Activated naive CD4-positive, alpha-beta T cell (primary cell): ENCODE measurements around the gene FARSA.
"Not testable (repeated sequence)": the region's sequence is repeated elsewhere in the genome, so short reads cannot be mapped to it uniquely, and the experiment has no call there.

Experiments
- DNase-seq, 4 experiments: peaks; one replicate each; lab custom pipeline; 2025; lab: John Stamatoyannopoulos, UW

FARSA gene

DNA sequence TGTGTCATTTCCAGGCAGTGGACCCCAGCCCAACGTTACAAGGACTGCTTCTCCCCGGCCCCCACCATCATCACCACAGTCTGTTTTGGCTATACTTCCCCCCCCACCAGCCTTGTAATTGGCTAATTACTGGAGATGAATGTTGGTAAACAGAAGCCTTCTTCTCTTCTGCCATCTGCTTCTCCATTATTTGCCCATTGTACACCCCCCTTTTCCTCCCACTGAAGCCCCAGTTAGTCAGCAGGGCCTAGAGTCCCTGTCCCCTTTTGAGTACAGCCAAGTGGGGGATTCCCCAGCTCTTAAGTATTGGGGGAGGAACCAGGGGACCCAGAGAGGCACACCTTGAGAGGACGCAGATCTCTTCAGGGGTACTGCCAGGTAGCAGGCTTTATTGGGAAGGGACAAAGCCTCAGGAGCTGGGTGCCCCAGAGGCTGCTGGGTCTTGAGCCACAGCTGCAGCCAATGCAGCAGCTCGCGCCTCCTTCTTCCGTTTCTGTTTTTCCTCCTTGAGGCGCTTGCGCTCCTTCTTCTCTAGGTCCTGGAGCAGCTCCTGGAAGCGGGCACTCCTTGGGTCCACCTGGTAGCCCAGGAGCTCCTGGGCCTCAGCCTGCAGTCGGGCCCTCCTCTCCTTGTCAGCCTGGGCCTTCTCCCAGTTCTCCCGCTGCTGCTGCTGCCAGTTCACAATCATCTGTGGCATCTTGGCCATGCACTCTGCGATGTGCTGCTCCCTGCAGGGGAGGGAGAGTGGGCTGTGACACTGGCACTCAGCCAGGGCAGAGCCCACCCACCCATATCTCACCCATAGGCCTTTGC lies 20.5 kb upstream of the FARSA start:
- DNase-seq: no peak

GRCh38 chr19:12953138-12953798 lies 19.8 kb upstream of the FARSA start:
- no peak for DNase-seq

- no peak for DNase-seq
Observed at GRCh38 chr19:12952488-12953137, 19.1 kb upstream of the FARSA start.

- DNase-seq: not testable (repeated sequence)
Observed at GRCh38 chr19:12952050-12952449, 18.5 kb upstream of the FARSA start.

DNA sequence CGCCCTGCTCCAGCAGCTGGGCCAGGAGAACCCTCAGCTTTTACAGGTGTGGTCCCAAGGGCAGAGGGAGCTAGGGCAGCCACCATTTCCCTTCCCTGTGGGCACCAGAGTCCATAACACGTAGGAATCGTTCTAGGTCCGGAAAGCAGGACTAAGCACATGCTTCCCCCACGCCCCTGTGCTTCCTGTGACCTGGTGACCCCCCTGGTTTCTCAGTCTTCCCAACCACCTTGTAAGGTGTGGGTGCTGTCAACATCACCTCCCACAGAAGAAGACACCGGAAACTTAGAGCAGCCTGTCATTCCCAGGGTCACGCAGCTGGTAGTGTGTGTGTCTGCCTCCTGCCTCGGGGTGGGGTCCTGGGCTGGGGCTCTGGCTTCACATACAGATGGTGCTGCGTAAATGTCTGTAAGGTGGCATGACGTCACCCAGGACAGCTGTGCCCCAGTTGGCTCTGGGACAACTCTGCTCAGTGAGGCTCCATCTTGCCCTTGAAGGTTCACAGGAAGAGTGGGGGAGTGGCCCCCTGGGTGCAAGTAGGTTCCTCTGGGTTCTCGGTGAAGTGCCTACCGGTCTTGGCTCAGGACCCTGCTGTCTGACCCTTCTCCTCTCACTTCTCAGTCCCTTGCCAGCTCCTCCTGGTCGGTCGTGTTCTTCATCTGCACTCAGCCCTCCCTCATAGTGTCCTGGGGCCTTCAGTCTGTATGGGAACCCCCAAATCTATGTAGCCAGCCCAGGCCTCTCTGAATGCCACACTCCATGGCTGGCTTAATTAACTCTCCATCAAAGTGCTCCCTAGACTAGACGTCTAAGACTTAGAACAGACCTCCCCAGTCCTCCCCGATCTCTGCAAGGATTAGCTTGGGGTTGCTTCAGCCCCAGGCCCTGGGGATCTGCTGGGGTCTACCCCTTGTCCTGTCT lies 16.1 kb upstream of the FARSA start:
- DNase-seq: no peak

DNA sequence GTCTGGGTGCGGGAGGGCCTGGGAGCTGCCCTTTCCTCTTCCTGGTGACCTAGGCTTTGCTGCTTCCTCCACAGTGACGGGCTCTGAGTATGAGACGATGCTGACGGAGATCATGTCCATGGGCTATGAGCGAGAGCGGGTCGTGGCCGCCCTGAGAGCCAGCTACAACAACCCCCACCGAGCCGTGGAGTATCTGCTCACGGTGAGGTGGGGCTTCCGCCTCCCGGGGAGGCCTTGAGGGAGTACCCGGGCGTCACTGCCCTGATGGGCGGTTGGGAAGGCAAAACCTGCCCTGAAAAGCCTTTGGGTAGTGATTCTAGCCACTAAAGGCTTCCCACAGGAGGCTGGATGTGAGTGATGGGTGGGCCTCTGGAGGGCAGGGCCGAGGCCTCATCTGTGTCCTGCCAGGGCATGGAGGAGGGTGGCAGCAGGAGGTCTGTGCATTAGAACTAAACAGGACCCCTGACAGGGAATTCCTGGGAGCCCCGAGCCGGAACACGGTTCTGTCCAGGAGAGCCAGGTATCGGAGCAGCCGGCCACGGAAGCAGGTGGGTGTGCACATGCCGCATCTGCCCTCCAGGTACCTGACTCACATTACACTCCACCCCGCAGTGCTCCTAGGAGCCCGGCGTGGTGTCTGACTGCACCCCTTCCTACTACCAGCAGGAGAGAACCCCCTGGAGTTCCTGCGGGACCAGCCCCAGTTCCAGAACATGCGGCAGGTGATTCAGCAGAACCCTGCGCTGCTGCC lies 15.3 kb upstream of the FARSA start:
- no peak for DNase-seq

DNA sequence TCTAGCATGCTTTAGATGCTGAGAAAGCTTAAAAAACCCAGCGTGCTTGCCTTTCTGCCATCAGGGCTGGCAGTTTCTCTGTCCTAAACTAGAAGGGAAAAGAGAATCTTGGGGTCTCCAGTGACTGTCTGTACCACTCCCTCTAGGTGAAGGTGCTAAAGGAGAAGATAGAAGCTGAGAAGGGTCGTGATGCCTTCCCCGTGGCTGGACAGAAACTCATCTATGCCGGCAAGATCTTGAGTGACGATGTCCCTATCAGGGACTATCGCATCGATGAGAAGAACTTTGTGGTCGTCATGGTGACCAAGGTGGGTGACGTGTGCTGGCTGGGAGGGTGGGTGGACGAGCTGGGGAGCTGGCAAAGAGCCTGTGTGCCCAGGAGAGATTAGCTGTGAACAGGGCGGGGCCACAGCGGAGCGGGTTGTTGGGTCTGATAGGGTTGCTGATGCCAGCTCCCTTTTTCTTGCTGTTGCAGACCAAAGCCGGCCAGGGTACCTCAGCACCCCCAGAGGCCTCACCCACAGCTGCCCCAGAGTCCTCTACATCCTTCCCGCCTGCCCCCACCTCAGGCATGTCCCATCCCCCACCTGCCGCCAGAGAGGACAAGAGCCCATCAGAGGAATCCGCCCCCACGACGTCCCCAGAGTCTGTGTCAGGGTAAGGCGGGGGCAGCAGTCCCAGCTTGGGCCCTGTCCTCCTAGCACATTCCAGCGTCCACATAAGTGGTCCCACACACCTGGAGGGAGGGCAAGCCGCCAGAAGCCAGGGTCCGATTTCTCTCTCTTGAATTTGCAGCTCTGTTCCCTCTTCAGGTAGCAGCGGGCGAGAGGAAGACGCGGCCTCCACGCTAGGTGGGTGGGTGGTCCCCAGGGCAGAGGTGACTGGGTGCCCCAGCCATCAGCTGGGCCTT lies 14.4 kb upstream of the FARSA start:
- no peak for DNase-seq

DNA sequence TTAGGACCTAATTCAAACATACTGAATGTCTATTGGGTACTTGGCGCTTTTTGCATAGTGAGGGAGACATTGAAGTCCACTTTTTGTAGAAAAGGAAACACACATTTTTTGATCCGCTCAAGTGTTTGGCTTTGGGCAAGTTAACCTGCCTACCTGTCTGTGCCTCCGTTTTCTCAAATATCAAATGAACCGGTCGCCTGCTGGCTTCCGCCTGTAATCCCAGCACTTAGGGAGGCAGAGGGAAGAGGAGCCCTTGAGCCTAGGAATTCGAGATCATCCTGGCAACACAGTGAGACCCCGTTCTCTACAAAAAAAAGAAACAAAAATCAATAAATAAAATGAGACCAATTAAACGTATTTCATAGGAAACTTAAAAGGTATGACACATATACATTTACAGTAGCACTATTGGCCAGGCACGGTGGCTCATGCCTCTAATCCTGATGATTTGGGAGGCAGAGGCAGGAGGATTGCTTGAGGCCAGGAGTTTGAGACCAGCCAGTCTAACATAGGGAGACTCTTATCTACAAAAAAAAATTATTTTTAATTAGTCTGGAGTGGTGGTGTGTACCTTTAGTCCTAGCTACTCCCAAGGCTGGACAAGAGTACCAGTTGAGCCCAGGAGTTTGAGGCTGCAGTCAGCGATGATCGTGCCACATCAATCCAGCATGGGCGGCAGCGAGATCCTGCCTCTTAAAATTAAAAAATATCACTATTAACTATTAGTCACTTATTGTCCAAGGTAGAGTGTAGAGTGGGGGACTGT lies 13.4 kb upstream of the FARSA start:
- no peak for DNase-seq

GRCh38 chr19:12946092-12946721 lies 12.7 kb upstream of the FARSA start:
- DNase-seq: peak in 3 of 4 experiments; percentile 42 to 56 (median 50)

- DNase-seq: peak; percentile 94 to 97 (median 96)
Observed at GRCh38 chr19:12945479-12946091, 12.1 kb upstream of the FARSA start, which contains the start of gene RAD23A. Gene RAD23A, plus strand, starts transcription at chr19:12945862. Its CDS starts 87 bp downstream, at chr19:12945949.

DNA sequence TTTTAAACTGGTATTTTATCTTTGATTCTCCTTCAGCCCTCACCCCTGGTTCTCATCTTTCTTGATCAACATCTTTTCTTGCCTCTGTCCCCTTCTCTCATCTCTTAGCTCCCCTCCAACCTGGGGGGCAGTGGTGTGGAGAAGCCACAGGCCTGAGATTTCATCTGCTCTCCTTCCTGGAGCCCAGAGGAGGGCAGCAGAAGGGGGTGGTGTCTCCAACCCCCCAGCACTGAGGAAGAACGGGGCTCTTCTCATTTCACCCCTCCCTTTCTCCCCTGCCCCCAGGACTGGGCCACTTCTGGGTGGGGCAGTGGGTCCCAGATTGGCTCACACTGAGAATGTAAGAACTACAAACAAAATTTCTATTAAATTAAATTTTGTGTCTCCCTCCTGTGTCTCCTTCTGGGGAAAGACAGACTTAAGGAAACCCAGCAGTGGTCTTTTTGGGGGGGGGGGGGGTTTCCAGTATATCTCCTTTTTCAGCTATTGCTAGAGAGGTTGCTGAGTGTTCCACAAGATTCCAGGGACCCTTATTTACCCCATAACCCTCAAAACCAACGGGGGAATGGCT lies 10.7 kb upstream of the FARSA start:
- no peak for DNase-seq

GRCh38 chr19:12943437-12944044 lies 10.0 kb upstream of the FARSA start:
- DNase-seq: no peak

GRCh38 chr19:12940897-12941296 lies 7.4 kb upstream of the FARSA start:
- DNase-seq: no peak

DNA sequence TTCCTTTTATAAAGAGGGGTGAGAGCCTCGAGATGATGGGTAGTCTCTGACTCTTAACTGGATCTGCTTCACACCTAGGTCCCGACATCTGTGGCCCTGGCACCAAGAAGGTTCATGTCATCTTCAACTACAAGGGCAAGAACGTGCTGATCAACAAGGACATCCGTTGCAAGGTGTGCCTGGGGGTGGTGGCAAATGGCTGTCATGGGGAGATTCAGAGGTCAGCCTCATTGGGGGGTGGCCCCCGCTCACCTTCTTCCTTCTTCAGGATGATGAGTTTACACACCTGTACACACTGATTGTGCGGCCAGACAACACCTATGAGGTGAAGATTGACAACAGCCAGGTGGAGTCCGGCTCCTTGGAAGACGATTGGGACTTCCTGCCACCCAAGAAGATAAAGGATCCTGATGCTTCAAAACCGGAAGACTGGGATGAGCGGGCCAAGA lies 6.5 kb upstream of the FARSA start:
- no peak for DNase-seq

GRCh38 chr19:12938779-12939601 lies 5.5 kb upstream of the FARSA start:
- peak in 1 of 4 experiments; percentile 45 for DNase-seq
